Ishikawa (cell line): ENCODE measurements around the gene ACTN4.

ENCODE experiments used
- CEBPB ChIP-seq: IDR thresholded peaks from 2 replicates; pipeline ENCODE4 v1.6.1; 2012
- EP300 ChIP-seq: IDR thresholded peaks from 2 replicates; pipeline ENCODE4 v1.6.1; 2012; ENCODE audit warnings: borderline replicate concordance
- NFIC ChIP-seq: IDR thresholded peaks from 2 replicates; pipeline ENCODE4 v1.6.1; 2012

GRCh38 chr19:38638461-38638860 lies 9.0 kb upstream of the ACTN4 start:
- TF ChIP-seq NFIC (no peak), CEBPB (no peak), EP300 (no peak)
